Measurements from ENCODE around the gene FTCDNL1.

Gene FTCDNL1

GRCh38 chr2:199850718-199851500 is at the start of gene FTCDNL1:
Gene FTCDNL1 (minus strand): TSS chr2:199851192. CDS start chr2:199848962, 2,230 bp downstream.
- DNase-seq: peak; percentile 9

DNA sequence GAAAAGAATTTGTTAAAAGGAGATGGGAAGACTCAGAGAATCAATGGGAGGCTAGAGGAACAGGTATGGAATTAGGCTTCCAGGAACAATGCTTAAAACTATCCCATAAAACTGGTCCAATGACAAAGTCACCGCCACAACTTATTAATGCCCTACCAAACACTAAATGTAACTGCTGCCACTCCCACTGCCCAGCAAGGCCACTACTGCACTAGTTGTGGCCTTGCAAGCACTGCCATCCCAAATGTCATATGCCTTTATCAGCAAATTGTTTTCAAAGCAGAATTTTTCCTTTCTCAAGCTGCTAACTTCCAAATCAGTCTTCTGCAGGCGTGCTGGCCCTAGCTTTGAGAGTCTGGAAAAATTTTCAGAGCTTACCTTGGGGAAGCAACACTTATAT is 45.6 kb upstream of the FTCDNL1 start:
- DNase-seq: no peak

DNA sequence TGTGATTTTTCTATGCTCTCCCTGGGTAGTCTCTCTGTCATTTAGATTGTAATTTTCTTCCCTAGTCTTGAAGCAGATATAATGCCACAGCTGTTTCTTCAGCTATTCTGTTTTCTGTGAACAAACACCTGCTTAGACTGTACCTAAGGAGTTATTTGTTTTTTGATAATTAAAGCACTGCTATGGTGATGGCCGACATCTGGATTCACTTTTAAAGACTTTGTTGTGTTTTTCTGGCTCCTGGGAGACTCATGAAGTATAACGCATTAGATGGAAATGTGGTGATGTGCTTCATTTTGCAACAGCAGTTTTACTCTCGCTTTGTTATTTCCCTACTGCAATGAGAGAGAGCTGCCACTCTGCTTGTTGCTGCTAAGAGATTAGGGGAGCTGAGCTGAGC is 44.4 kb upstream of the FTCDNL1 start:
- no peak for DNase-seq

GRCh38 chr2:199883474-199884212 is 32.7 kb upstream of the FTCDNL1 start:
- DNase-seq: no peak

- no peak for DNase-seq
Measured at GRCh38 chr2:199882667-199883066, 31.7 kb upstream of the FTCDNL1 start.

- DNase-seq: no peak
Measured at GRCh38 chr2:199875400-199875799, 24.4 kb upstream of the FTCDNL1 start.

DNA sequence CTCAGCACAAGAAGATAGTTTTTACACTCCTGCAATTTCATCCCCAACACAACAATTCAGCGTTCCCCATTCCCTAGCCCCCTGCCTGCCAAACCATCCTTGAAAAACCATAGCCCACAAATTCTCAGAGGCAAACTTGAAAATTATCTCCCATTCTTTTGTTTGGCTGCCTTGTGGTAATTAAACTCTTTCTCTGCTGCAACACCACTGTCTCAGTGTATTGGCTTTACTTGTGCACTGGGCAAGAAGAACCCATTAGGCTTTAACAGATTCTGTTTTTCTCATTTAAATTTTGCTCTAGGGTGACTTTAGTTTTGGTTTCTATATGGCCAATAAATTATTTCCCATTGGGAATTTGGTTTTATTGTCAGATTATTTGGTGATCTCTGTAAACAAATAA is 23.2 kb upstream of the FTCDNL1 start:
- no peak for DNase-seq

DNA sequence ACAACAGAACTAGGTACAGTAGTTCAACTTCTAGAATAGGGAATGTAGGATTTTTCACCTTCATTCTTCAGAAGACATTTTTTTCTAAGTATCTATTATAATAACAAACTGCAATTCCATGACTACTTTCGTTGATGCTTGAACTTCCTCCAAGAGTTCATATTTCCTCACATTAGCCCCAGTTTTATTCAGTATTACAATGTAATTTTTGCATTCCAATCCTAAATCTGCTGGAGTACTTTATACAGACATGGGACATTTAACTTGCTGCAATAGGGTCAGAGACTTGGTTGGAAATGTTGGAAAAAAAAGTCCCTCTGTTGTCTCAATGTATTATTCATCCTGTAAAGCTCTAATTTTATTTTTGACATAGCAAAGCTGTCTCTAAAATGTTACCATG is 19.6 kb upstream of the FTCDNL1 start:
- no peak for DNase-seq

- no peak for DNase-seq
Measured at GRCh38 chr2:199869653-199870052, 18.7 kb upstream of the FTCDNL1 start.

GRCh38 chr2:199869227-199869541 is 18.2 kb upstream of the FTCDNL1 start:
- DNase-seq: no peak

- DNase-seq: no peak
Measured at GRCh38 chr2:199868431-199869226, 17.6 kb upstream of the FTCDNL1 start.

DNA sequence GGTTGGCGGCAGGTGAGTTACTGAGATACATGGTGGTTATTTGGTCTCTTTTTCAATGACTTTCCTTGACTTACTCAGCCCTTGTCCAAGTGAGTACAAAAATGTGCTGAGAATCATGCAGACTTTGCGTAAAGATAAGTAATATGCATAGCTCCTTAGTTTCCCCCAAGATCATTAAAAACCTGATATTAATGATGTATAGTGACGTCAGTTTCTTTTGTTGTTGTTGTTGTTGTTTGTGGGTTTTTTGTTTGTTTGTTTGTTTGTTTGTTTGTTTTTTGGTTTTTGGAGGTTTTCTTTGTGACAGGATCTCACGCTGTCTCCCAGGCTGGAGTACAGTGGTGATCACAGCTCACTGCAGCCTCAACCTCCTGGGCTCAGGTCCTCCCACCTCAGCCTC is 14.9 kb upstream of the FTCDNL1 start:
- no peak for DNase-seq

- no peak for DNase-seq
Measured at GRCh38 chr2:199862788-199863187, 11.8 kb upstream of the FTCDNL1 start.

GRCh38 chr2:199861132-199861774 is 10.3 kb upstream of the FTCDNL1 start:
- no peak for DNase-seq

GRCh38 chr2:199855812-199856211 is 4.8 kb upstream of the FTCDNL1 start:
- DNase-seq: no peak

DNA sequence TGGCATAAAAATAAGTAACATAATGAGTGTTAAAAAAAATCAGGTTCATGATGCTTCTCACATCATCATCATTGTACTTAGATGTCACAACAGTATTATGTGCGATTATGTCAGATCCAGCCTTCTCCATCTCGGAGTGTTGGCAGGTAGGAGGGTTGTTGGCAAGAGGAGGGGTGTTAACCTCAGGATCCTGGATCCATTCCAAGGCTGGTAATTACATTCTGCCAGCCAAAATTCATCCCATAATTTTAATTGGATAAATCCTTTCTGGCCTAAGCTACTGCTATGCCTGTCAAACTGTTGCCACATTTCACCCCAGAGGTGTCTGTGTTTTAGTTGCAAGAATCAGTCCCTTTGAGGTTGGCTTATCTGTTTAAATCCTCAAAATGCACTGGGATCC is 891 bp upstream of the FTCDNL1 start:
- no peak for DNase-seq

- no peak for DNase-seq
Measured at GRCh38 chr2:199851501-199851810, 464 bp upstream of the FTCDNL1 start.

DNA sequence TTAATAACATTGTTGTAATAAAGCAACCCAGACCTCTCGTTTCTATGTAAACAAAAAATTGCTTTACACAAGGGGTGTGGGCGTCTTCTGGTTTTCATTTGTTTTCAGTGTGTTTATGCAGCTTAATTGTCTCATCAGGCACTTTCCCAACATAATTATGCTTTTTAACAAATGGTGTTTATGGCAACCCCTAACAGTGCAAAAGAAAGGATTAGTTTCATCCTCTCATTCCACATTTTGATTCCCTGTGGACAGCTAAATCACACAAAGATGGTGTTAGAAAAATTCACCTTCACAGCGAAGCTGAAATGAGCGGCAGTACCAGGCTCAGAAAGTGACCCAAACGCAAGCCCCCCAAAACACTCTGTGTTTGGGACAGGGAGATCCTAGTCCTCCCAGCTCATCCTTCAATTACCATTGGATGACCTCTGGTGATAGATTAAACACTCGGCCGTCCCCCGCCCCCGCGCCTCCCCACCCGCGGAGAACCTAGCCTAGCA is 724 bp downstream of the FTCDNL1 start:
- DNase-seq: no peak

- DNase-seq: no peak
Measured at GRCh38 chr2:199848389-199849130, 2.4 kb downstream of the FTCDNL1 start.

DNA sequence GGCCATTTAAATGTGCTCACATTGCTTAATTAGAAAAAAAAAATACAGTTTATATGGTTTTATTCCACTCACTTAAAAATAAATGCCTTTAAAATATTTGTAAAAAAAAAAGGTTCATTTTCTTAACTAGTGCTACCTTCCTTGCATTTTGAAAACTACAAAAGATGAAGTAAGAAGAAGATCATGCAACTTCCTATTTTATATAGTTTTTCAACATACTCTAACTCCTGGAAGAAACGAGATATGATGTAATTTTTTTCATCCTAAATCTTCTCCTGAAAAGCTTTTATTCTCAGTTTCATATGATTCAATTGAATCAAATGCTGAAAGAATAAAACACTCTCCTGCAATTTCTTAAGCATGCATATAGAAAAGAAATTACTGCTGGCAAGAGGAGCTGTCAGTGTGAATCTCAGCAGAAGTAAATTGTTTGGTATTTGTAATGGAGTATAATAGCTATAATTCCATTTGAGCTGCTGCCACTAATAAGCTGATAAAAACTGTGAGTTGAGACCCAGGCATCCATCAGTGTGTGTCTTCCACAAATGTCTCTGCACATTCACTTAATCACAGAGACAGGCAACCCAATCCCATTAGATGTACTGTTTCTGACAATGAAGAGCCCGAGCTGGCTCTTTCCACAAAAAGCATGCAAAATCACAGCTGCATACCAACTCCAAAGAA is 3.7 kb downstream of the FTCDNL1 start:
- no peak for DNase-seq

GRCh38 chr2:199842631-199843395 is 8.2 kb downstream of the FTCDNL1 start:
- no peak for DNase-seq
